WTC11 (cell line): ENCODE data around the gene JKAMP. TPM values are rescaled to one million over a fixed set of nuclear protein-coding genes. Genes with fewer than 3 reads are reported as not detected.

ENCODE experiments used
- ATAC-seq: fragments of 200-7000 bp; cut with Tn5 transposase; 2 replicates; pipeline ENCODE4 v1.10.0; 2021; ENCODE audit warnings: mild to moderate bottlenecking, moderate library complexity
- CTCF ChIA-PET: fragments of 300-600 bp; sonication (Branson Sonifier 250); formaldehyde crosslinking; loops from one replicate; lab custom pipeline; 2021; ENCODE audit warnings: antibody characterized with exemption; lab: Charles Lee
- POLR2A ChIA-PET: fragments of 350-600 bp; sonication (Branson Sonifier 250); formaldehyde crosslinking; loops from one replicate; lab custom pipeline; 2021; ENCODE audit warnings: antibody characterized with exemption; lab: Charles Lee
- DNase-seq: peaks from one replicate; pipeline ENCODE4 v3.0.0; 2021; ENCODE audit warnings: low spot score
- H3K27ac Mint-ChIP-seq: 2 replicates; pipeline ENCODE4 v1.8.0; 2021; ENCODE audit warnings: mixed read lengths
- H3K27me3 Mint-ChIP-seq: 2 replicates; pipeline ENCODE4 v1.8.0; 2021; ENCODE audit warnings: low read depth, mild to moderate bottlenecking, moderate library complexity, mixed read lengths
- H3K36me3 Mint-ChIP-seq: 2 replicates; pipeline ENCODE4 v1.8.0; 2021; ENCODE audit warnings: mixed read lengths
- H3K4me1 Mint-ChIP-seq: 2 replicates; pipeline ENCODE4 v1.8.0; 2022; ENCODE audit warnings: mixed read lengths
- H3K4me3 Mint-ChIP-seq: 2 replicates; pipeline ENCODE4 v1.8.0; 2021; ENCODE audit warnings: mild to moderate bottlenecking, moderate library complexity, mixed read lengths
- H3K9me3 Mint-ChIP-seq: 2 replicates; pipeline ENCODE4 v1.8.0; 2021; ENCODE audit warnings: mixed read lengths
- CBFB ChIP-seq: sonication (generic); formaldehyde crosslinking; IDR thresholded peaks from 2 replicates; pipeline ENCODE4 v1.8.1; 2022; ENCODE audit warnings: mild to moderate bottlenecking, low read depth, missing genetic modification reagents
- FOXJ3 ChIP-seq: sonication (generic); formaldehyde crosslinking; IDR thresholded peaks from 2 replicates; pipeline ENCODE4 v1.9.0; 2021; ENCODE audit warnings: missing genetic modification reagents, mild to moderate bottlenecking, borderline replicate concordance
- GRHL2 ChIP-seq: fragments of 250-450 bp; sonication (Bioruptor Pico); IDR thresholded peaks from 2 replicates; pipeline ENCODE4 v1.8.0; 2022; ENCODE audit warnings: mild to moderate bottlenecking, moderate library complexity; ENCODE audit not compliant: insufficient replicate concordance, severe bottlenecking
- RORB ChIP-seq: fragments of 250-450 bp; sonication (Bioruptor Pico); IDR thresholded peaks from 2 replicates; pipeline ENCODE4 v1.9.0; 2021; ENCODE audit warnings: mild to moderate bottlenecking
- SMAD3 ChIP-seq: sonication (generic); formaldehyde crosslinking; IDR thresholded peaks from 2 replicates; pipeline ENCODE4 v1.8.0; 2022; ENCODE audit warnings: missing genetic modification reagents, mild to moderate bottlenecking, borderline replicate concordance
- SOX15 ChIP-seq: fragments of 250-450 bp; sonication (Bioruptor Pico); IDR thresholded peaks from 2 replicates; pipeline ENCODE4 v1.9.0; 2021; ENCODE audit warnings: mild to moderate bottlenecking
- SP1 ChIP-seq: sonication (generic); formaldehyde crosslinking; conservative IDR thresholded peaks from 2 replicates; pipeline ENCODE4 v1.8.1; 2022; ENCODE audit warnings: missing genetic modification reagents
- ZBTB43 ChIP-seq: sonication (generic); formaldehyde crosslinking; IDR thresholded peaks from 2 replicates; pipeline ENCODE4 v1.8.1; 2023; ENCODE audit warnings: mild to moderate bottlenecking, missing genetic modification reagents
- total RNA-seq: library from RNA; stranded (reverse); gene quantifications from 3 replicates; pipeline ENCODE4 v1.2.3, GENCODE V29; 2021
- TF ChIP-seq, protein P1 (sequence below): sonication (generic); formaldehyde crosslinking; IDR thresholded peaks from 2 replicates; pipeline ENCODE4 v1.8.1; 2023; ENCODE audit warnings: mild to moderate bottlenecking, missing genetic modification reagents, moderate library complexity
- TF ChIP-seq, protein P2 (sequence below): sonication (generic); formaldehyde crosslinking; conservative IDR thresholded peaks from 2 replicates; pipeline ENCODE4 v1.8.1; 2022; ENCODE audit warnings: mild to moderate bottlenecking, missing genetic modification reagents
- TF ChIP-seq, protein P3 (sequence below): fragments of 250-450 bp; sonication (Bioruptor Pico); IDR thresholded peaks from 2 replicates; pipeline ENCODE4 v1.9.0; 2021; ENCODE audit warnings: moderate library complexity, mild to moderate bottlenecking, inconsistent platforms, borderline replicate concordance
- TF ChIP-seq, protein P4 (sequence below): sonication (generic); formaldehyde crosslinking; IDR thresholded peaks from 2 replicates; pipeline ENCODE4 v1.8.1; 2022; ENCODE audit warnings: mild to moderate bottlenecking, moderate library complexity, missing genetic modification reagents
- TF ChIP-seq, protein P5 (sequence below): fragments of 250-450 bp; sonication (Bioruptor Pico); IDR thresholded peaks from 2 replicates; pipeline ENCODE4 v1.9.0; 2021; ENCODE audit warnings: mild to moderate bottlenecking, borderline replicate concordance
- TF ChIP-seq, protein P6 (sequence below): fragments of 200-600 bp; IDR thresholded peaks from 2 replicates; pipeline ENCODE4 v1.8.0; 2022; ENCODE audit warnings: antibody characterized with exemption

The JKAMP gene
- total RNA-seq, 1 experiment from 2014 or later, result 33.2 TPM

DNA sequence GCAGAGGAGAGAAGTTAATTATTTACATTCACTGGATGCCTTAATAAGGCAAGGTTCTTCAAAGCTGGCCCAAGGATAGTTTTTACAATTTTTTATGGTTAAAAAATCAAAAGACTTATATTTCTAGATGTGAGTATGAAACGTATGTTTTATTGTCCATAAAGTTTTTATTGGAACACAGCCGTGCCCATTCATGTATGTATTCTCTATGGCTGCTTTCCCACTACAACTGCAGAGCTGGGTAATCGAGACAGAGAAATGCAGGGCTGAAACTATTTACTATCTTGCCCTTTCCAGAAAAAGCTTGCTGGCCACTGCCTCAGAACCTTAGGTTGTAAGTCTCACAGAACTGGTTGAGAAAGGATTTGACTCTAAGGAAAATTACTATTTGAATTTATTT lies 16.4 kb downstream of the JKAMP start (continued):
- TF ChIP-seq, protein P1, sequence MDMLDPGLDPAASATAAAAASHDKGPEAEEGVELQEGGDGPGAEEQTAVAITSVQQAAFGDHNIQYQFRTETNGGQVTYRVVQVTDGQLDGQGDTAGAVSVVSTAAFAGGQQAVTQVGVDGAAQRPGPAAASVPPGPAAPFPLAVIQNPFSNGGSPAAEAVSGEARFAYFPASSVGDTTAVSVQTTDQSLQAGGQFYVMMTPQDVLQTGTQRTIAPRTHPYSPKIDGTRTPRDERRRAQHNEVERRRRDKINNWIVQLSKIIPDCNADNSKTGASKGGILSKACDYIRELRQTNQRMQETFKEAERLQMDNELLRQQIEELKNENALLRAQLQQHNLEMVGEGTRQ (CRISPR knock-in tag), result no peak
- TF ChIP-seq FOXJ3 (CRISPR knock-in tag) (no peak), RORB (CRISPR knock-in tag) (no peak), SMAD3 (CRISPR knock-in tag) (no peak), SP1 (CRISPR knock-in tag) (no peak), GRHL2 (CRISPR knock-in tag) (no peak)
- TF ChIP-seq, protein P2, sequence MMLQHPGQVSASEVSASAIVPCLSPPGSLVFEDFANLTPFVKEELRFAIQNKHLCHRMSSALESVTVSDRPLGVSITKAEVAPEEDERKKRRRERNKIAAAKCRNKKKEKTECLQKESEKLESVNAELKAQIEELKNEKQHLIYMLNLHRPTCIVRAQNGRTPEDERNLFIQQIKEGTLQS (CRISPR knock-in tag), result no peak
- TF ChIP-seq, protein P3, sequence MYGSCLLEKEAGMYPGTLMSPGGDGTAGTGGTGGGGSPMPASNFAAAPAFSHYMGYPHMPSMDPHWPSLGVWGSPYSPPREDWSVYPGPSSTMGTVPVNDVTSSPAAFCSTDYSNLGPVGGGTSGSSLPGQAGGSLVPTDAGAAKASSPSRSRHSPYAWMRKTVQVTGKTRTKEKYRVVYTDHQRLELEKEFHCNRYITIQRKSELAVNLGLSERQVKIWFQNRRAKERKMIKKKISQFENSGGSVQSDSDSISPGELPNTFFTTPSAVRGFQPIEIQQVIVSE (CRISPR knock-in tag), result no peak
- TF ChIP-seq, protein P4, sequence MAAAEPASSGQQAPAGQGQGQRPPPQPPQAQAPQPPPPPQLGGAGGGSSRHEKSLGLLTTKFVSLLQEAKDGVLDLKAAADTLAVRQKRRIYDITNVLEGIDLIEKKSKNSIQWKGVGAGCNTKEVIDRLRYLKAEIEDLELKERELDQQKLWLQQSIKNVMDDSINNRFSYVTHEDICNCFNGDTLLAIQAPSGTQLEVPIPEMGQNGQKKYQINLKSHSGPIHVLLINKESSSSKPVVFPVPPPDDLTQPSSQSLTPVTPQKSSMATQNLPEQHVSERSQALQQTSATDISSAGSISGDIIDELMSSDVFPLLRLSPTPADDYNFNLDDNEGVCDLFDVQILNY, result no peak

DNA sequence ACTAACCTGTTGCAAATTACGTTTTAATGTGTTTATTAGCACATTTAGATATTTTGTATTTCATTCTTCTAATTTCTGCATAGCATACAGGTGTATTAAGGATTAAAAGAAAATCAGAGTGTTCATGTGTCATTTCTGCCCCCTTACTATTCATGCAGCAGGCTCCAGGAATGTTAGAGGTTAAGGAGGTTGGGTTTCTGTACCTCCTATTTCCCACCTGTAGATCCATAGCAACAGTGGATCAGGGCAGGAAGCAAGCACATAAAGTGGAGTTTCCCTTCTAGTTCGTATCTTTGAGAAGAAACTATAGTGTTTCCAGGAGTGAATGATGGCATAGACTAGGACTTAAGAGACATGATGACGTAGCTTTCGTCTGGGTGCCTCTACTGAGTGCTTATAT lies 18.9 kb downstream of the JKAMP start:
- peaks cover 12% of the 10 kb centered on the region for H3K36me3 Mint-ChIP-seq
- no peaks in the 10 kb centered on the region for H3K9me3 Mint-ChIP-seq
- peaks cover 5% of the 10 kb centered on the region for H3K4me1 Mint-ChIP-seq
- H3K27ac Mint-ChIP-seq, result no peak overlapping the region
- ChIA-PET POLR2A (no interaction called here), CTCF (interaction anchor here (1.1 to 1.5 kb wide), 3 partner anchors 9 to 73 kb away, joined by 3 to 4 read pairs (median 3); partner anchors contain the start of genes CCDC175, JKAMP and L3HYPDH)
- H3K27me3 Mint-ChIP-seq, result no peaks in the 10 kb centered on the region
- H3K4me3 Mint-ChIP-seq, result no peak overlapping the region
- TF ChIP-seq SOX15 (CRISPR knock-in tag), result no peak
- no peak for TF ChIP-seq SMAD3 (CRISPR knock-in tag)
- no peak for TF ChIP-seq ZBTB43
- TF ChIP-seq, protein P5, sequence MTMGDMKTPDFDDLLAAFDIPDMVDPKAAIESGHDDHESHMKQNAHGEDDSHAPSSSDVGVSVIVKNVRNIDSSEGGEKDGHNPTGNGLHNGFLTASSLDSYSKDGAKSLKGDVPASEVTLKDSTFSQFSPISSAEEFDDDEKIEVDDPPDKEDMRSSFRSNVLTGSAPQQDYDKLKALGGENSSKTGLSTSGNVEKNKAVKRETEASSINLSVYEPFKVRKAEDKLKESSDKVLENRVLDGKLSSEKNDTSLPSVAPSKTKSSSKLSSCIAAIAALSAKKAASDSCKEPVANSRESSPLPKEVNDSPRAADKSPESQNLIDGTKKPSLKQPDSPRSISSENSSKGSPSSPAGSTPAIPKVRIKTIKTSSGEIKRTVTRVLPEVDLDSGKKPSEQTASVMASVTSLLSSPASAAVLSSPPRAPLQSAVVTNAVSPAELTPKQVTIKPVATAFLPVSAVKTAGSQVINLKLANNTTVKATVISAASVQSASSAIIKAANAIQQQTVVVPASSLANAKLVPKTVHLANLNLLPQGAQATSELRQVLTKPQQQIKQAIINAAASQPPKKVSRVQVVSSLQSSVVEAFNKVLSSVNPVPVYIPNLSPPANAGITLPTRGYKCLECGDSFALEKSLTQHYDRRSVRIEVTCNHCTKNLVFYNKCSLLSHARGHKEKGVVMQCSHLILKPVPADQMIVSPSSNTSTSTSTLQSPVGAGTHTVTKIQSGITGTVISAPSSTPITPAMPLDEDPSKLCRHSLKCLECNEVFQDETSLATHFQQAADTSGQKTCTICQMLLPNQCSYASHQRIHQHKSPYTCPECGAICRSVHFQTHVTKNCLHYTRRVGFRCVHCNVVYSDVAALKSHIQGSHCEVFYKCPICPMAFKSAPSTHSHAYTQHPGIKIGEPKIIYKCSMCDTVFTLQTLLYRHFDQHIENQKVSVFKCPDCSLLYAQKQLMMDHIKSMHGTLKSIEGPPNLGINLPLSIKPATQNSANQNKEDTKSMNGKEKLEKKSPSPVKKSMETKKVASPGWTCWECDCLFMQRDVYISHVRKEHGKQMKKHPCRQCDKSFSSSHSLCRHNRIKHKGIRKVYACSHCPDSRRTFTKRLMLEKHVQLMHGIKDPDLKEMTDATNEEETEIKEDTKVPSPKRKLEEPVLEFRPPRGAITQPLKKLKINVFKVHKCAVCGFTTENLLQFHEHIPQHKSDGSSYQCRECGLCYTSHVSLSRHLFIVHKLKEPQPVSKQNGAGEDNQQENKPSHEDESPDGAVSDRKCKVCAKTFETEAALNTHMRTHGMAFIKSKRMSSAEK, result no peak
- no peak for TF ChIP-seq SP1 (CRISPR knock-in tag)
- TF ChIP-seq, all 79 proteins: peak for 0
- ATAC-seq (no peak), DNase-seq (no peak)

DNA sequence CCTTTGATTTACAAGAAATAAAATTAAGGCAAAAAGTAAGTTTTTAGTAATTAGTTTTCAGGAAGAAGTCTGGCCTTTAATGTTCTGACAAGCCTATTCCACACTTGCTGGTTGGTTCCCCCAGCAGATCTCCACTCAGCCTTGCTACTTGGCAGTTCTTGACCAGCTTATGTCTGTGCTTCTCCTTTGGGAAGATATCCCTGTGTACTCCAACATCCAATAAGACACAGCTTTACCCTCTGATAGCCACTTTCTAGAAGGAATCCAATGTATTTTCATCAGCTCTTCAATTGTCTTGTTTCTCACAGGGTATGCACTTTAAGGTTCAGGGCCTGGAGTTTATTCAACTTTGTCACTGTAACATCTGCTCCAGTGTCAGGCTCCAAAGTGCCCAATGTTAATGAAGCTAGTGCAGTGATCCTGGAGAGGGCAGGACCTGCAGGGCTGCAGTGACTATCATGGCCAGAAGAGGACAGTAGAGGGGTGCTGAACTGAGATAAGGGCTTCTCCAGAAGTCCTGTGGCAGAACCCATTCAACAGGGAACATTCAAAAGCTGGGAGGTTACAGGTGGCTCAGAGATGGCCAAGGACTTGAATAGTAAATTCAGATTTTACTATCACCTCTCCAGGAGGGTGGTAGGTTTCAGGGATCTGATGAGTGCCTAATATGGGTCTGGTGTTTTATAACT lies 22.9 kb downstream of the JKAMP start:
- TF ChIP-seq, protein P6, sequence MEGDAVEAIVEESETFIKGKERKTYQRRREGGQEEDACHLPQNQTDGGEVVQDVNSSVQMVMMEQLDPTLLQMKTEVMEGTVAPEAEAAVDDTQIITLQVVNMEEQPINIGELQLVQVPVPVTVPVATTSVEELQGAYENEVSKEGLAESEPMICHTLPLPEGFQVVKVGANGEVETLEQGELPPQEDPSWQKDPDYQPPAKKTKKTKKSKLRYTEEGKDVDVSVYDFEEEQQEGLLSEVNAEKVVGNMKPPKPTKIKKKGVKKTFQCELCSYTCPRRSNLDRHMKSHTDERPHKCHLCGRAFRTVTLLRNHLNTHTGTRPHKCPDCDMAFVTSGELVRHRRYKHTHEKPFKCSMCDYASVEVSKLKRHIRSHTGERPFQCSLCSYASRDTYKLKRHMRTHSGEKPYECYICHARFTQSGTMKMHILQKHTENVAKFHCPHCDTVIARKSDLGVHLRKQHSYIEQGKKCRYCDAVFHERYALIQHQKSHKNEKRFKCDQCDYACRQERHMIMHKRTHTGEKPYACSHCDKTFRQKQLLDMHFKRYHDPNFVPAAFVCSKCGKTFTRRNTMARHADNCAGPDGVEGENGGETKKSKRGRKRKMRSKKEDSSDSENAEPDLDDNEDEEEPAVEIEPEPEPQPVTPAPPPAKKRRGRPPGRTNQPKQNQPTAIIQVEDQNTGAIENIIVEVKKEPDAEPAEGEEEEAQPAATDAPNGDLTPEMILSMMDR, result peak; percentile 84
- TF ChIP-seq CBFB (CRISPR knock-in tag), result no peak
- TF ChIP-seq, all 79 proteins: peak for 1
- POLR2A ChIA-PET, result interaction anchor here (1.3 to 1.6 kb wide), 2 partner anchors 22 to 70 kb away, joined by 7 to 10 read pairs; partner anchors contain the start of genes CCDC175, JKAMP and L3HYPDH
- Mint-ChIP-seq H3K4me1 (peaks cover 8% of the 10 kb centered on the region), H3K9me3 (no peaks in the 10 kb centered on the region), H3K4me3 (no peak overlapping the region), H3K27me3 (no peaks in the 10 kb centered on the region; the same call in 1 of the 2 replicates), H3K27ac (no peak overlapping the region), H3K36me3 (peaks cover 6% of the 10 kb centered on the region; the same call in 1 of the 2 replicates)
- DNase-seq, result peak; percentile 88
- CTCF ChIA-PET, result interaction anchor here (0.6 to 3.1 kb wide), 41 partner anchors 9 to 1006 kb away, joined by 3 to 169 read pairs (median 4); partner anchors contain the start of genes CCDC175, DAAM1, GPR135 and JKAMP
- ATAC-seq, result peak; percentile 98
